ENCODE data around the gene SLC25A27. TPM values are rescaled to one million over a fixed set of nuclear protein-coding genes. Genes with fewer than 3 reads are reported as not detected.

The SLC25A27 gene
- total RNA-seq, 2 experiments from 2014 or later, result 1.5 to 2.1 TPM

DNA sequence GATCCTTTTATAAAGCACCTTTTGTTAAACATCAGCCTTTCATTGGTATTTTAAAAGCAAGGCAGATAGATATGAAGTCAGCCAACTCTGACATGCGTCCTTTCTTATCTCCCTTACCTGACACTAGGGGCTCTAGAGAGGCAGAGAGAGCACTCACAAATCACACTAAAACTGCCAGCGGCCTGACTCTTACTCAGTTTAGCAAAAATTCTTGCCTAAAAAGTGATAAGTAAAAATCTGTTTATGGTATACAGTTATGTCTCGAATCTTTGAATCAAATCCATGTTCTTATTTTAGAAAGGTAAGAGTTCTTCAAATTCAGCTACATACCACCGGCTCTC, 24.5 kb downstream of the SLC25A27 start:
- Mint-ChIP-seq H3K27ac (no peak overlapping the region), H3K36me3 (no peaks in the 10 kb centered on the region), H3K9me3 (no peaks in the 10 kb centered on the region), H3K4me3 (no peak overlapping the region), H3K4me1 (no peaks in the 10 kb centered on the region), H3K27me3 (peaks cover 15% of the 10 kb centered on the region)
- no peak for DNase-seq

DNA sequence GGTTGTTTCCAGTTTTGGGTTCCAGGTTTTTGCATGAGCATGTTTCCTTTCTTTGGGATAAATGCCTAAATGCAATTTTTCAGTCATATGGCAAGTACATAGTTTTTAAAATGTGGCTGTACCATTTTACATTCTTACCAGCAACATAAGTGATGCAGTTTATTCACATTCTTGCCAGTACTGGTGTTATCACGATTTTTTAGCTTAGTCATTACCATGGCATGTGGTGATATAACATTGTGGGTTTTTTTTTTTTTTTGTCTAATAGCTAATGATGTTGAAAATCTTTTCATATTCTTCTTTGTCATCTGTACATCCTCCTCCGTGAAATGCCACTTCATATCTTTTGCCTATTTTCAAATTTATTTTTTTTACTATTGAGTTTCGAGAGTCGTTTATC, 32.0 kb downstream of the SLC25A27 start:
- H3K9me3 Mint-ChIP-seq, result no peaks in the 10 kb centered on the region
- DNase-seq, result no peak
- H3K4me3 Mint-ChIP-seq, result no peak overlapping the region
- no peak overlapping the region for H3K27ac Mint-ChIP-seq
- no peaks in the 10 kb centered on the region for H3K36me3 Mint-ChIP-seq
- H3K27me3 Mint-ChIP-seq, result peaks cover 20% of the 10 kb centered on the region
- H3K4me1 Mint-ChIP-seq, result no peaks in the 10 kb centered on the region

DNA sequence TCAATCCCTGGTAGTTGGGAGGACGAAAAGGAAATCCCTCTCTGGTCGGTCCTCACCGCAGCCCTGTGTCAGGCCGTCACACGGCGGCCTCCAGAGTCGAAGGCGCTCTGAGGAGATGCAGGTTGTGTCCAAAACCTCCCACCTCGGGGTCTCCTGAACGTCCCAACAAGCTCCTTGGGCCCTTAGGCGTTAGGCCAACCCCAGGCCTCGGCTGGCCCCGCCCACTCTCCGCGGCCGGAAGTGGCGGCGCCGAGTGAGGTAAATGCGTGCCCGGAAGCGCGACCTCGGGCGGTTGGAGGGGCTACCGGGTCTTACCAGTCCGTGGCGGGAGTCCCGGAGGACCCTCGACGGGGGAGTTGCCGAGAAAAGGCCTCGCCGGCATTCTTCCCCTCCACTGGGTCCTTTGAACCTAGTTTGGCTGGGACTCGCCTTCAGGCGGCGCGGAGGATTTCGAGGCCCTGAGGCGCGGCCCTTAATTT, 34.9 kb downstream of the SLC25A27 start, which contains the start of gene TDRD6:
Gene TDRD6, plus strand, starts transcription at position 267 of the 479 bp plus-strand sequence. CDS start 244 bp downstream, outside the sequence.
- H3K36me3 Mint-ChIP-seq, result no peaks in the 10 kb centered on the region
- DNase-seq, result no peak
- no peak within 1 kb of the TSS for H3K27ac Mint-ChIP-seq
- no peaks in the 10 kb centered on the region for H3K9me3 Mint-ChIP-seq
- peaks cover 11% of the 10 kb centered on the region for H3K27me3 Mint-ChIP-seq
- H3K4me1 Mint-ChIP-seq, result no peaks in the 10 kb centered on the region
- no peak within 1 kb of the TSS for H3K4me3 Mint-ChIP-seq

DNA sequence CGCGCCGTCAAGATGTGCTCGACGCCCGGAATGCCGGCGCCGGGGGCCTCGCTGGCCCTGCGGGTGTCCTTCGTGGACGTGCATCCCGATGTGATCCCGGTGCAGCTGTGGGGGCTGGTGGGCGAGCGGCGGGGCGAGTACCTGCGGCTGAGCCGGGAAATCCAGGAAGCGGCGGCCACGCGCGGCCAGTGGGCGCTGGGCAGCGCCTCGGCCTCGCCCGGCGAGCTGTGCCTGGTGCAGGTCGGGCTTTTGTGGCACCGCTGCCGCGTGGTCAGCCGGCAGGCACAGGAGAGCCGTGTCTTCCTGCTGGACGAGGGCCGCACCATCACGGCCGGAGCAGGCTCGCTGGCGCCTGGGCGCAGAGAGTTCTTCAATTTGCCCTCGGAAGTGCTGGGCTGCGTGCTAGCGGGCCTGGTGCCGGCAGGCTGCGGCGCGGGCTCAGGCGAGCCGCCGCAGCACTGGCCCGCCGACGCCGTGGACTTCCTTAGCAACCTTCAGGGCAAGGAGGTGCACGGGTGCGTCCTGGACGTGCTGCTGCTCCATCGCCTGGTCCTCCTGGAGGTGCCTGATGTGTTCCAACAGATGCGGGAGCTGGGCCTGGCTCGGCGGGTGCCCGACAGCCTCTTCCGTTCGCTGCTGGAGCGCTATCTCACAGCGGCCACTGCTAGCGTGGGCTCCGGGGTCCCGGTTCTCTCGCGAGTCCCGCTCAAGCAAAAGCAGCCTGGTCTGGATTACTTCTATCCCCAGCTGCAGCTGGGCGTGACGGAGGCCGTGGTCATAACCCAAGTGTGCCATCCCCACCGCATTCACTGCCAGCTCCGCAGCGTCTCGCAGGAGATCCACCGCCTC, 35.6 kb downstream of the SLC25A27 start:
- H3K4me3 Mint-ChIP-seq, result no peak overlapping the region

DNA sequence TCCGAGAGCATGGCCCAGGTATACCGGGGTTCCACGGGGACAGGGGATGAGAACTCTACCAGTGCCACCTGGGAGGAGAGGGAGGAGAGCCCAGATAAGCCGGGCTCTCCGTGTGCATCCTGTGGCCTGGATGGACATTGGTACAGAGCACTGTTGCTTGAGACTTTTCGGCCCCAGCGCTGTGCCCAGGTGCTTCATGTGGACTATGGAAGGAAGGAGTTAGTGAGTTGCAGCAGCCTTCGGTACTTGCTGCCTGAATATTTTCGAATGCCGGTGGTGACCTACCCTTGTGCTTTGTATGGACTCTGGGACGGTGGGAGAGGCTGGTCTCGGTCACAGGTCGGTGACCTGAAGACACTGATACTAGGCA, 36.2 kb downstream of the SLC25A27 start:
- no peak for DNase-seq
- Mint-ChIP-seq H3K9me3 (no peaks in the 10 kb centered on the region), H3K4me1 (no peaks in the 10 kb centered on the region), H3K27ac (no peak overlapping the region), H3K4me3 (no peak overlapping the region), H3K27me3 (peaks cover 11% of the 10 kb centered on the region), H3K36me3 (no peaks in the 10 kb centered on the region)

More for the DNA sequence above, 35.6 kb downstream of the SLC25A27 start:
- Mint-ChIP-seq H3K36me3 (no peaks in the 10 kb centered on the region), H3K9me3 (no peaks in the 10 kb centered on the region), H3K4me1 (no peaks in the 10 kb centered on the region), H3K27me3 (peaks cover 7% of the 10 kb centered on the region), H3K27ac (no peak overlapping the region)
- DNase-seq, result no peak

DNA sequence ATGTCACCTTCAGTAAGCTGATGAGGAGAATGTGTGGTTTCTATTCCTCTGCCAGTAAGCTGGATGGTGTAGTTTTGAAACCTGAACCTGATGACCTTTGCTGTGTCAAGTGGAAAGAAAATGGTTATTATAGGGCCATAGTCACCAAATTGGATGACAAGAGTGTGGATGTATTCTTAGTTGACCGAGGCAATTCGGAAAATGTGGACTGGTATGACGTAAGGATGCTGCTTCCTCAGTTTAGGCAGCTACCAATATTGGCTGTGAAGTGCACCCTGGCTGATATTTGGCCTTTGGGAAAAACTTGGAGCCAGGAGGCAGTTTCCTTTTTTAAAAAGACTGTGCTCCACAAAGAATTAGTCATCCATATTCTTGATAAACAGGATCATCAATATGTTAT, 36.9 kb downstream of the SLC25A27 start:
- no peak for DNase-seq
- Mint-ChIP-seq H3K9me3 (no peaks in the 10 kb centered on the region), H3K27ac (no peak overlapping the region), H3K27me3 (peaks cover 14% of the 10 kb centered on the region), H3K36me3 (no peaks in the 10 kb centered on the region), H3K4me3 (no peak overlapping the region), H3K4me1 (no peaks in the 10 kb centered on the region)

DNA sequence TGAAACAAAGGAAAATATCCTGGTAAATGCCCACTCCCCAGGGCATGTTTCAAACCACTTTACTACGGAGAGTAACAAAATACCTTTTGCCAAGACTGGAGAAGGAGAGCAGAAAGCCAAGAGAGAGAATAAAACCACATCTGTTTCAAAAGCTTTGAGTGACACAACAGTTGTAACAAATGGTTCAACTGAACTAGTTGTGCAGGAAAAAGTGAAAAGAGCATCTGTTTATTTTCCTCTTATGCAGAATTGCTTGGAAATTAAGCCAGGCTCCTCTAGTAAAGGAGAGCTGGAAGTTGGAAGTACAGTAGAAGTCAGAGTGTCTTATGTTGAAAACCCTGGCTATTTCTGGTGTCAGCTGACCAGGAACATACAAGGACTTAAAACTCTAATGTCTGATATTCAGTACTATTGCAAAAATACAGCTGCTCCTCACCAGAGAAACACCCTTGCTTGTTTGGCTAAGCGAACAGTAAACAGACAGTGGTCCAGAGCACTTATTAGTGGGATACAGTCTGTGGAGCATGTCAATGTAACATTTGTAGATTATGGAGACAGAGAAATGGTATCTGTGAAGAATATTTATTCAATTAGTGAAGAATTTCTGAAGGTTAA, 37.5 kb downstream of the SLC25A27 start:
- DNase-seq, result no peak
- H3K4me3 Mint-ChIP-seq, result no peak overlapping the region
- H3K27ac Mint-ChIP-seq, result no peak overlapping the region
- peaks cover 14% of the 10 kb centered on the region for H3K27me3 Mint-ChIP-seq
- H3K4me1 Mint-ChIP-seq, result no peaks in the 10 kb centered on the region
- no peaks in the 10 kb centered on the region for H3K9me3 Mint-ChIP-seq
- H3K36me3 Mint-ChIP-seq, result no peaks in the 10 kb centered on the region

DNA sequence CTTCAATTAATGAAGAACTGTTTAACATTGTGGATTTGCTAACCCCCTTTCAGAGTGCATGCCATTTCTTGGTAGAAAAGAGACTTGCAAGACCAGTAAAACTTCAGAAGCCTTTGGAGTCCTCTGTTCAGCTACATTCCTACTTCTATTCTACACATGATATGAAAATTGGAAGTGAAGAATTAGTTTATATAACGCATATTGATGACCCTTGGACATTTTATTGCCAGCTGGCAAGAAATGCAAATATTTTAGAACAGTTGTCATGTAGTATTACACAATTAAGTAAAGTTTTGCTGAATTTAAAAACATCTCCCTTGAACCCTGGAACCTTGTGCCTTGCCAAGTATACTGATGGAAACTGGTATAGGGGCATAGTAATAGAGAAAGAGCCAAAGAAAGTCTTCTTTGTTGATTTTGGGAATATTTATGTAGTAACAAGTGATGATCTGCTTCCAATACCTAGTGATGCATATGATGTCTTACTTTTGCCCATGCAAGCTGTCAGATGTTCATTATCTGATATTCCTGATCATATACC, 38.2 kb downstream of the SLC25A27 start:
- no peaks in the 10 kb centered on the region for H3K4me1 Mint-ChIP-seq
- H3K9me3 Mint-ChIP-seq, result no peaks in the 10 kb centered on the region
- H3K27ac Mint-ChIP-seq, result no peak overlapping the region
- no peaks in the 10 kb centered on the region for H3K36me3 Mint-ChIP-seq
- no peak for DNase-seq
- peaks cover 14% of the 10 kb centered on the region for H3K27me3 Mint-ChIP-seq
- no peak overlapping the region for H3K4me3 Mint-ChIP-seq

DNA sequence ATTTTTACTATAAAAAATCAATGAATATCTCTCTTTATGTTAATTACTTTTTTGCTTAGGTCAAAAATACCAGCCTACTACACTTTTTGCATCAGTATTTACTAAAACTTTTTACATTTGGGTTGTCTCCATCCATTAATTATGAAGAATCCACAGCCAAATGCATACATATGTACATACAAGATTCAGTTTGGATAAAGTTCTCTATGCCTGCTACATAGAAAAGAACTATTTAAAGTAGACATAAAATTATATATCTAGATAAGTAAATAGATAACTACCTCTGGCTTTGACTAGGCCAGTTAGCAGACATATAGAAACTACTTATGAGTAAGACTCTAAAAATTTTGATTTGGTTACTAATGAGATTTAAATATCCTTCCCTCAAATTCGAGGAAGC, 47.2 kb downstream of the SLC25A27 start:
- H3K27ac Mint-ChIP-seq, result no peak overlapping the region
- H3K4me1 Mint-ChIP-seq, result no peaks in the 10 kb centered on the region
- DNase-seq, result no peak
- no peaks in the 10 kb centered on the region for H3K9me3 Mint-ChIP-seq
- no peak overlapping the region for H3K4me3 Mint-ChIP-seq
- peaks cover 39% of the 10 kb centered on the region for H3K27me3 Mint-ChIP-seq
- no peaks in the 10 kb centered on the region for H3K36me3 Mint-ChIP-seq

DNA sequence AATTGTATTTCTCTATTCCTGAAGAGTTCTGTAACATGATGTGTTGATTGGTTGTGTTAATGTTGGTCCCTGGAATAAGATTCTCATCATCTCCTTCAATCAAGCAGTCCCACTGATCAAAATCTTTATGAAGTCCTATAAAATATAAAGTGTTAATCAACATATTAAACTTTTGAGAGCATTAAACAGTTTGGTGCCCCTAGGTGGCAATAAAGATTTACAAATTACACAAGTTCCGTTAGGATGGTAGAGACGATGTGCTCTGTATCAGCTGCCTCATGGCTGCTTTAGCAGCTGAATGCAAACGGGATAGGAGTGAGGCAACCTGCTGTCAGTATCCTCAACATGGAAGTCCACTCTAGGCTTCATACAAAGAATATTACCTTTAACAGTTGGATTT, 51.8 kb downstream of the SLC25A27 start:
- Mint-ChIP-seq H3K27me3 (peaks cover 49% of the 10 kb centered on the region), H3K36me3 (no peaks in the 10 kb centered on the region), H3K4me1 (no peaks in the 10 kb centered on the region), H3K9me3 (no peaks in the 10 kb centered on the region), H3K27ac (no peak overlapping the region), H3K4me3 (no peak overlapping the region)
- no peak for DNase-seq

DNA sequence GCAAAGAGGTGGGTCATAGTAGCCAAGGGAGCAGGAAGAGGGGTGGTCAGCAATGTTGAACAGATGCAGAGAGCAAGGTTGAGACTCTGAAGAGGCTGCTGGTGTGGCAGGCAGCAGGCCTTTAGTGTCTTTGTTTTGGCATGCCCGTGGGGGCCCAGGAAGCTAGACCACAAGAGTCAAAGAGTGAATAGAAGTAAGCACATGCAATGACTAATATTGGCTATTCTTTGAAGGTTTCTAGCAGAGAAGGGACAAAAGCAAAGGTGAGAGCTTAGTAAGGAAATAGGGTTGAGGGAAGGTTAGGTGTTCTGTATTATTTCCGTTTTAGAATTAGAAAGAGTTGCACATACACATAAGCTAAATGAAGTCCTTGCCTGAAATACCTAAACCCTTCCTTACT, 53.7 kb downstream of the SLC25A27 start:
- no peak for DNase-seq
- Mint-ChIP-seq H3K9me3 (no peaks in the 10 kb centered on the region), H3K27ac (no peak overlapping the region), H3K36me3 (no peaks in the 10 kb centered on the region), H3K27me3 (peaks cover 47% of the 10 kb centered on the region), H3K4me3 (no peak overlapping the region), H3K4me1 (no peaks in the 10 kb centered on the region)

DNA sequence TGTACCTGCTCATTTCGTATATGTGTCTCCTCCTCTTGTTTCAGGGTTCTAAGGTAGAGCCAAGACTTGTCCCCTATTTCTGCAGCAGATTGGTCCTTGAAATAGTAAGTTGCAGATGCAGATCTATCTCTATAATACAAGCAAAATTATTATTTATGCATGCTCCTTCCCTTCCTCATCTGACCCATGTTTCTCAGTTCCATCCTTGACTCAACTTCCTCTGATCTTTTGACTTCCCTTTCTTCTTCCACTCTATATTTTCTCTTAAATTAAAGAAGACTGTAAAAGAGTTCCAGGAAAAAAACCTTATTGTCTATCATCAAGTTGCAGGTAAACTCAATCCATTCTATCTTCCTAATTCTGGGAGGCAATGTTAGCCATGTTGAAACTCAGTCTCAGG, 58.7 kb downstream of the SLC25A27 start:
- Mint-ChIP-seq H3K36me3 (no peaks in the 10 kb centered on the region), H3K9me3 (no peaks in the 10 kb centered on the region), H3K4me1 (no peaks in the 10 kb centered on the region), H3K27me3 (peaks cover 26% of the 10 kb centered on the region), H3K4me3 (no peak overlapping the region), H3K27ac (no peak overlapping the region)
- DNase-seq, result no peak

DNA sequence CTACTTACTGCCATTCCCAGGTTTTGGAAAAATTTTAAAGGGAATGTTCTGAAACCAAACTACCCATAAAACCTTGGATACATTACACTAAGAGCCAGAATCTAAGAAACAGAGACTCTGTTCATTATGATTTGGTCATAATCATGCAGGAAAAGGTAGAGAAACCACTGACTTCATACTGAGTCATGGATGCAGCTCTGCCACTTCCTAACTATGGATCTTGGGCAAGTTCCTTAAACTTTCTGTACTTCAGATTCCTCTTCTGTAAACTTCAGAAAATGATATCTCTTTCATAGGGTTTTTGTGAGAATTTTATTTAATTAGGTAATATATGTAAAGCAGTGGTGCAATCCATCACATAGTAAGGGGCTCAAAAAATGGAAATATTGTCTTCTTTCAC, 62.4 kb downstream of the SLC25A27 start:
- H3K4me3 Mint-ChIP-seq, result no peak overlapping the region
- peaks cover 3% of the 10 kb centered on the region for H3K4me1 Mint-ChIP-seq
- no peak overlapping the region for H3K27ac Mint-ChIP-seq
- no peaks in the 10 kb centered on the region for H3K9me3 Mint-ChIP-seq
- H3K36me3 Mint-ChIP-seq, result no peaks in the 10 kb centered on the region
- peaks cover 28% of the 10 kb centered on the region for H3K27me3 Mint-ChIP-seq
- no peak for DNase-seq

DNA sequence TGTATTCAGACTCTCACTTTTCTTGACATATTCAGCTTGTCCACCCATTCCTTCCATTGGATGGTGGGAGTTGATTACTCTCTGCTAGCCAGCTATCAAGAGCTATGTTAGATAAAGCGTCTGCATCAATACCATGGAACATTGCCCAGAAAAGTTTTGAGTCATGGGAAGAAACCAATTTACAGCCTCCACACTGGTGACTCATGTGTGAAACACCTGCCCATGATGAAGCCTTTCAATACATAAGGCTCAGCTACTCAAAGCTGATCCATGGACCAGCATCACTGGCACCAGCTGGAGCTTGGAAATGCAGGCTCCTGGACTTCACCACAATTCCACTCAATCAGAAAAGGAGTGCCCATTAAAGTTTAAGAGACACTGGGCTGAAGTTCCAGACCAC, 66.3 kb downstream of the SLC25A27 start:
- Mint-ChIP-seq H3K9me3 (no peaks in the 10 kb centered on the region), H3K4me3 (no peak overlapping the region)

DNA sequence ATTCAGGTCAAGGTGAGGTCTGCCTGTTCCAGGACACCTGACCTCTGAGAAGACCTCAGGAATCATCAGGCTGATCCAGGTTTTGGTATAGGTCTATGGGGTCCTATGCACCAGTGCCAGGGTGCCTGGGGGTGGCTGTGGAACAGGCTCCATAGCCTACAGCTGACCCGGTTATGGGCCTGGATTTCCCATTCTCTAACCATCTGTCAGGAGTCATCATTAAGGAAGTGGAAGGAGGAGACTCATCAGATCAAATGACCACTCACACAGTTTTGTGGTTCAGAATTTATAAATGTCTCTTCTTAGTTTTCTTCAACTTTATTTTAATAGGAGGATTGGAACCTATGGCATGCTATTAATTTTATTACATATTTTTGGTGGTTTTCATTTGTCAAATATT, 67.6 kb downstream of the SLC25A27 start:
- no peaks in the 10 kb centered on the region for H3K36me3 Mint-ChIP-seq

More for the DNA sequence above, 66.3 kb downstream of the SLC25A27 start:
- Mint-ChIP-seq H3K27me3 (peaks cover 30% of the 10 kb centered on the region), H3K27ac (no peak overlapping the region), H3K36me3 (no peaks in the 10 kb centered on the region), H3K4me1 (peaks cover 3% of the 10 kb centered on the region)
- DNase-seq, result no peak

More for the DNA sequence above, 67.6 kb downstream of the SLC25A27 start:
- no peak overlapping the region for H3K27ac Mint-ChIP-seq
- no peak for DNase-seq
- H3K9me3 Mint-ChIP-seq, result no peaks in the 10 kb centered on the region
- H3K27me3 Mint-ChIP-seq, result peaks cover 35% of the 10 kb centered on the region
- H3K4me3 Mint-ChIP-seq, result no peak overlapping the region
- peaks cover 3% of the 10 kb centered on the region for H3K4me1 Mint-ChIP-seq
